Measurements from ENCODE around the gene CRYBA1.

DNA sequence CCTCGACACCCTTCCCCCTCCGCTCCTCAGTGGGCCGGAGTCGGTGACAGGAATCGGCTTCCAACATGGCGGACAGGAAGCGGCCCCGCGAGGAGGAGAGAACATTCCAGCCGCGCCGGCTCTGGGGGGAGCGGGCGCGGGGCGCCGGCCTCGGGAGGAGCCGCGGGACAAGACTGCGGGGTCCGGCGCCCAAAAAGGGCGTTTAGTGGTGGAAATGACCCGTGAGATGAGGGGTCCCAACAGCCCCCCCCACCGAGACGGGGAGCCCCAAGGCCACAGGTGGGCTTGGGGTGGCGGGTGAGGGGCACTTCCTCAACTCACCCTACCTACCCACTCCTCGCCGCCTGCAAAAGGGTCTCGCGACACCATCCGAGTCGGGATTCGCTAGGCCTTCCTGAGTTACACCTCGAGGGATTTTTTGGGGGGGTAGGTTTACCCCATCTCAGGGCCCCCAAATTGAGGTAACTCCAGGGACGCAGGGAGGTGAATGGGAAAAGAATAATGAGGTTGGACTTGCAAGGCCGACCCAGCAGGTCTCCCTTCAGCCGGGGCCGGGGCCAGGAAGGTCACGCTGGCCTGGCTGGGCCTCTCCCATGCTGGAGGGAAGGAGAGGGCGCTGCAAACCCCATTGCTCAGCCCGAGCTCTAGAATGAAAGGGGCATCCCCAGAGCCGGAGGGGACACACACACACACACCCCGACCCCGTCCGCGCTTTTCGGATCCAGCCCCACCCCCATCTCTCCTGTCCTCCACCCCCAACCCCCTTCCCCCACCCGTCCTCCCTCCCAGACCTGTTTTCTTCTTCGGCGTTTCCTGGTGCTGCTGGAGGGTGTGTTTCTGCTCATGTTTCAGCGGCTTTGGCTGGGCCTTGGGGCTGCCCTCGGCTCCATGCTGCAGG is 46.6 kb downstream of the CRYBA1 start:
- TF ChIP-seq YY1 (IDR thresholded peaks at IDR 0.05; ENCODE audit: extremely low read depth, insufficient replicate concordance, low read depth, low read length) (peak; percentile 91), FOSL1 (IDR thresholded peaks at IDR 0.05; ENCODE audit: low read depth) (no peak), JUND (IDR thresholded peaks at IDR 0.05) (no peak), EZH2phosphoT487 (IDR thresholded peaks at IDR 0.05; ENCODE audit: borderline replicate concordance) (no peak), POLR2A (IDR thresholded peaks at IDR 0.05; ENCODE audit: borderline replicate concordance, extremely low read depth, insufficient read depth, insufficient read length) (no peak), EGR1 (IDR thresholded peaks at IDR 0.05; ENCODE audit: low read depth) (no peak), EZH2 (IDR thresholded peaks at IDR 0.05) (no peak), POLR2AphosphoS5 (IDR thresholded peaks at IDR 0.05; ENCODE audit: low read depth, low read length) (no peak)
- TF ChIP-seq, protein P1, sequence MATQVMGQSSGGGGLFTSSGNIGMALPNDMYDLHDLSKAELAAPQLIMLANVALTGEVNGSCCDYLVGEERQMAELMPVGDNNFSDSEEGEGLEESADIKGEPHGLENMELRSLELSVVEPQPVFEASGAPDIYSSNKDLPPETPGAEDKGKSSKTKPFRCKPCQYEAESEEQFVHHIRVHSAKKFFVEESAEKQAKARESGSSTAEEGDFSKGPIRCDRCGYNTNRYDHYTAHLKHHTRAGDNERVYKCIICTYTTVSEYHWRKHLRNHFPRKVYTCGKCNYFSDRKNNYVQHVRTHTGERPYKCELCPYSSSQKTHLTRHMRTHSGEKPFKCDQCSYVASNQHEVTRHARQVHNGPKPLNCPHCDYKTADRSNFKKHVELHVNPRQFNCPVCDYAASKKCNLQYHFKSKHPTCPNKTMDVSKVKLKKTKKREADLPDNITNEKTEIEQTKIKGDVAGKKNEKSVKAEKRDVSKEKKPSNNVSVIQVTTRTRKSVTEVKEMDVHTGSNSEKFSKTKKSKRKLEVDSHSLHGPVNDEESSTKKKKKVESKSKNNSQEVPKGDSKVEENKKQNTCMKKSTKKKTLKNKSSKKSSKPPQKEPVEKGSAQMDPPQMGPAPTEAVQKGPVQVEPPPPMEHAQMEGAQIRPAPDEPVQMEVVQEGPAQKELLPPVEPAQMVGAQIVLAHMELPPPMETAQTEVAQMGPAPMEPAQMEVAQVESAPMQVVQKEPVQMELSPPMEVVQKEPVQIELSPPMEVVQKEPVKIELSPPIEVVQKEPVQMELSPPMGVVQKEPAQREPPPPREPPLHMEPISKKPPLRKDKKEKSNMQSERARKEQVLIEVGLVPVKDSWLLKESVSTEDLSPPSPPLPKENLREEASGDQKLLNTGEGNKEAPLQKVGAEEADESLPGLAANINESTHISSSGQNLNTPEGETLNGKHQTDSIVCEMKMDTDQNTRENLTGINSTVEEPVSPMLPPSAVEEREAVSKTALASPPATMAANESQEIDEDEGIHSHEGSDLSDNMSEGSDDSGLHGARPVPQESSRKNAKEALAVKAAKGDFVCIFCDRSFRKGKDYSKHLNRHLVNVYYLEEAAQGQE (IDR thresholded peaks at IDR 0.05; ENCODE audit: low read depth): no peak
- TF ChIP-seq, protein P2, sequence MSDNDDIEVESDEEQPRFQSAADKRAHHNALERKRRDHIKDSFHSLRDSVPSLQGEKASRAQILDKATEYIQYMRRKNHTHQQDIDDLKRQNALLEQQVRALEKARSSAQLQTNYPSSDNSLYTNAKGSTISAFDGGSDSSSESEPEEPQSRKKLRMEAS (IDR thresholded peaks at IDR 0.05): no peak
- TF ChIP-seq, protein P3, sequence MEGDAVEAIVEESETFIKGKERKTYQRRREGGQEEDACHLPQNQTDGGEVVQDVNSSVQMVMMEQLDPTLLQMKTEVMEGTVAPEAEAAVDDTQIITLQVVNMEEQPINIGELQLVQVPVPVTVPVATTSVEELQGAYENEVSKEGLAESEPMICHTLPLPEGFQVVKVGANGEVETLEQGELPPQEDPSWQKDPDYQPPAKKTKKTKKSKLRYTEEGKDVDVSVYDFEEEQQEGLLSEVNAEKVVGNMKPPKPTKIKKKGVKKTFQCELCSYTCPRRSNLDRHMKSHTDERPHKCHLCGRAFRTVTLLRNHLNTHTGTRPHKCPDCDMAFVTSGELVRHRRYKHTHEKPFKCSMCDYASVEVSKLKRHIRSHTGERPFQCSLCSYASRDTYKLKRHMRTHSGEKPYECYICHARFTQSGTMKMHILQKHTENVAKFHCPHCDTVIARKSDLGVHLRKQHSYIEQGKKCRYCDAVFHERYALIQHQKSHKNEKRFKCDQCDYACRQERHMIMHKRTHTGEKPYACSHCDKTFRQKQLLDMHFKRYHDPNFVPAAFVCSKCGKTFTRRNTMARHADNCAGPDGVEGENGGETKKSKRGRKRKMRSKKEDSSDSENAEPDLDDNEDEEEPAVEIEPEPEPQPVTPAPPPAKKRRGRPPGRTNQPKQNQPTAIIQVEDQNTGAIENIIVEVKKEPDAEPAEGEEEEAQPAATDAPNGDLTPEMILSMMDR (IDR thresholded peaks at IDR 0.05 in 2 of 3, conservative IDR thresholded peaks at IDR 0.05 in 1 of 3; ENCODE audit: borderline replicate concordance in 1 of 3, insufficient read depth in 1 of 3, low read depth in 2 of 3, low read length in 2 of 3): no peak
